NK-92 treated with Interleukin-12 subunit alpha and Interleukin-12 subunit beta, amount 100 ng/mL, for 24 hours (cell line): ENCODE results near the gene ZNRF1.
"Not testable (repeated sequence)": the region's sequence is repeated elsewhere in the genome, so short reads cannot be mapped to it uniquely, and the experiment has no call there.

Experiments
- DNase-seq: peaks from one replicate; lab custom pipeline; 2025; lab: John Stamatoyannopoulos, UW

Gene ZNRF1

DNA sequence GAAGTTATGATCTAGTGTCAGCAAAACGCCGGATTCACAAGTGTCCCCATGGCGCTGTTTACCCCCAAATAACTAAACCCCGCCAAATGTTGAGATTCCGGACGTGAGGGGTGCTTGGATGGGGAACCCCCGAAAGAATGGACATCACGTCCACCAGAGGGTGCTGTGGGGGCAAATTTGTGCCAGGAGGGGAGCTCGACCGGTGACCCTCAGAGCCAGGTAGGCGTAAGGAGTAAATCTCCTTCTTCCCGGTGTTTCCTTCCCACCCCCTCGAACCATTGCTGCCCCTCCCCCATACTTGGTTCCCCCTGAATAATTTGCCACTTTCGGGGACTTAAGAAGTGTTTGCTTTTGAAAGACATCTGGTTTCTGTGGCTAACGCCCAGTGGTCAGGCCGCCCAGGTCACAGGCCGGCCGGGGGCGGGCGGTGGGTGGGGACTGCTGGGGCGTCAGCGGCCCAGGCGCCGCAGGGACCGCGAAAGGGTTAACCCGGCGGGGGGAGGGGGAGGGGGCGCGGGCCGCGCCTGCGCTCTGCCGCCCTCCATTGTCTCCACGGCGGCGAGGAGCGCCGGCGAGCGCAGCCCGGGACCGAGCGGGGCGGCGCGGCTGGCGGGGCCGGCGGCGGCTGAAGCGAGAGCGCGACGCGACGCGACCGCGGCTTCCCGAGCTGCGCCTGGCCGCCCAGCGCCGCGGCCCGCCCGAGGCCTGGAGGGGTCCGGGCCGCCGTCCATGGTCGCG, at the start of gene ZNRF1:
ZNRF1 (plus strand) TSS at position 544 of the 738 bp plus-strand sequence. CDS start 648 bp downstream, outside the sequence.
- peak; percentile 84 for DNase-seq

DNA sequence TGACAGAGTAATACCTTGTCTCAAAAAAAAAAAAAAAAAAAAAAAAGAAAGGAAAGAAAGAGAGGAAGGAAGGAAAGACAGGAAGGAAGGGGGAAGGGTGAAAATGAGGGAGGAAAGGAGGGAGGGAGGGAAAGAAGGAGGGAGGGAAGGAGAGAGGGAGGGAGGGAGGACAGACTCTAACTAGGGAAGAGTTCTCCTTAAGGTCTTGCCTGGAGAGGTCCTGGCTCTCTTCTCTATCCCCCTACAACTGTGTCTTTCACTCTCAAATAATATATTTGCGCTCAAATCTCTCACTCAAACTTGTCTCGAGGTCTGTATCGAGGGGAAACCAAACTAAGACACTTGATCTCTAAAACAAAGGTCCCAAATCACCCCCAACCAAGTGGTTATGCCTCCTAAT, 49.5 kb upstream of the ZNRF1 start:
- no peak for DNase-seq

DNA sequence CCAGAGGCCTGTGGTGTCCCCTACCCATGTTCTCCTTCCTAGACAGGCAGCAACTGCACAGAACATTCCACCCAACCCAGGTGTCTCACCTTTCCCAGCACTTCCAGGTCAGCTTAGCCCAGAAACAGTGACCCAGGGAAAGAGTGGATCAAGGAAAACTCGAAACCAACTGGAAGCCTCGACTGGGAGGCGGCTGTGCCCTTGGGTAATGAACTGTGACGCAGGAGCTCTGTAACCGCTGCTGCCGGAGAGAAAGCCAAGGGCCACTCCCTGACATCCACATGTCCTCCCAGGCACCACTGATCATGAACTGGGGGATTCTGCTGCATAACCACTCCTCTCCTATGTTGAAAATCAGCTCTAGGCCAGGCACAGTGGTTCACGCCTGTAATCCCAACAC, 48.3 kb upstream of the ZNRF1 start:
- DNase-seq = no peak

DNA sequence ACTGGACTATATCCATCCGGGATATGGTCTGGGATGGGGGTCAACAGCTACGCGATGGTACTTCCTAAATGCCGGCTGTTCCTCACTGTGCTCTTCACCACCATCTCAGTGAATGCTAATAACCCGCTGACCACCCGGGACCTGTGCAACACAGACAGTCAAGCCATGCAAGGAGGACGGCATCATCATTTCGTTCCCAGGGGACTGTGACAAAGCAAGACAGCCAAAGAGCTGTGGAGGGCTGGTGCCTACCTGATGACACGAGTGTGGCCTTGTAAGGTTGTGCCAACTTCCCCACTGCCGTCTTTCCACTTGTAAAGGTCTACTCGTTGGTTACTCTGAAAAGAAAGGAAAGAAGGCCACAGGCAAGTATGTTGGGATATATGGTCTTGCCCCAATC, 47.6 kb upstream of the ZNRF1 start:
- DNase-seq = no peak

DNA sequence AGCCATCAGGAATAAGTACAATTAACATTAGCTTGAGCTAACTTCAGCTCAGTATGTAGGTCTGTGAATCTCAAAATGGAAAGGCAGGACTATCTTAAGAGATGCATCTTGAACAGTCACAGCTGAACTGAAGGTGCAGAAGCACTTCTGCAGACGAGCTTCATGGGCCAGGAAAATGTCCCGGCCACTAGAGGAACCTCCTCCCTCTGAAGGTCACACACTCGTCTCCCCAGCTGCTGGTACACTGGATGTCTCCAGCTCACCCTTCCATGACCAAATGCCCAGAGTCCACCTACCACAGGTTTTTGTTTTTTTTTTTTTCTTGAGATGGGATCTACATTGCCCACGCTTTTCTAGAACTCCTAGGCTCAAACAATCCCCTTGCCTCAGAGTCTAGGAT, 47.1 kb upstream of the ZNRF1 start:
- no peak for DNase-seq

DNA sequence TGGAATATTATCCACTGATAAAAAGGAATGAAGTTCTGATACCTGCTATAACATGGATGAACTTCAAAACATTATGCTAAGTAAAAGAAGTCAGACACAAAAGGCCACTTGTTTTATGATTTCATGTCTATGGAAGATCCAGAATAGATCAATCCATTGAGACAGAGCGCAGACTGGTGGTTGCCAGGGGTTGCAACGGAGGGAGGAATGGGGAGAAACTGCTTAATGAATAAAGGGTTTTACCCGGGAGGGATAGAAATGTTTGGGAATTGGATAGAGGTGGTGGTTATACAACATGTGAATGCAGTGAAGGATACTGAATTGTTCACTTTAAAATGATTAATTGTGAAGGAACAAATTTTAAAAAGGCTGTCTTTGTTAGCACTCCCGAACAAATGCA, 44.1 kb upstream of the ZNRF1 start:
- DNase-seq = no peak

DNA sequence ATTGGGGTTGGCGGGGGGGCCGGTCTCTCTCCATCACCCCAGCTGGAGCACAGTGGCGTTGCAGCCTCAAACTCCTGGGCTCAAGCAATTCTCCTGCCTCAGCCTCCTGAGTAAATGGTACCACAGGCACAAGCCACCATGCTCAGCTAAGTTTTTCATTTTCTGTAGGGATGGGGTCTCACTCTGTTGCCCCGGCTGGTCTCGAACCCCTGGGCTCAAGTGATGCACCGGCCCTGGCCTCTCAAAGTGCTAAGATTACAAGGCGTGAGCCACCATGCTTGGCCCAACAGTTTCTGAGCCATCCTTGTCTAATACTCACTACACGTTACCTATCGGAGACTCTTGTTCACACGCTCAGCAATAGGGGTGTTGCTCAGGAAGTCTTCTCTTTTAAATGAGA, 25.5 kb upstream of the ZNRF1 start:
- DNase-seq = no peak

DNA sequence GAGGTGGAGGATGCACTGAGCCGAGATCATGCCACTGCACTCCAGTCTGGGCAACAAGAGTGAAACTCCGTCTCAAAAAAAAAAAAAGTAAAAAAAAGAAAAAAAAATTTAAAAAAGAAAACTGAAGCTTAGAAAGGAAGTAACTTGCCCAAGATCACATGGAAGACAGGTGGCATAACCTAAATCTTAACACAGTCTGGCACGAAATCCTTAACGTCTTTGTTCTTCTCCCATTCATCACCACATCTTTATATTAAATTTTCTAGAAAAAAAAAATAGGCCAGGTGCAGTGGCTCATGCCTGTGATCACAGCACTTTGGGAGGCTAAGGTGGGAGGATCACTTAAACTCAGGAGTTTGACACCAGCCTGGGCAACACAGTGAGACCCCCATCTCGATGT, 23.2 kb upstream of the ZNRF1 start:
- DNase-seq = no peak

DNA sequence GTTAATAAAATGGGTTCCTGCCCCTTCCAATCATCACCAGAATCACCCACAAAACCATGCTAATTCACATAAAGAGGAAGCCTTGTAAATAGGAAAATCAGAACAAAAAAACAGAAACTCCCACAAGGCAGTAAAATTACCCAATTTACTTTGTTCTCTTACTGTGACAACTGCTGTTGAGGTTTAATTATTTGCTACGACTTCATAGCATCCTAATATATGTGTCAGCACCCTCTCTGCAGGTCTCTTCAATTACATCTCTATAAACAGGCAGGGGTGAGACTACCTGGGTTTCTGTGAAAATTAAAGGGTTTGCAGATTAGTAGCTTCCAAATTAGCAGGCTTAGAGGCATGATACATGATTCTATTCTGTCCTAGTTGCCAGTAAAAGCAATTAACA, 16.6 kb upstream of the ZNRF1 start:
- DNase-seq = no peak

DNA sequence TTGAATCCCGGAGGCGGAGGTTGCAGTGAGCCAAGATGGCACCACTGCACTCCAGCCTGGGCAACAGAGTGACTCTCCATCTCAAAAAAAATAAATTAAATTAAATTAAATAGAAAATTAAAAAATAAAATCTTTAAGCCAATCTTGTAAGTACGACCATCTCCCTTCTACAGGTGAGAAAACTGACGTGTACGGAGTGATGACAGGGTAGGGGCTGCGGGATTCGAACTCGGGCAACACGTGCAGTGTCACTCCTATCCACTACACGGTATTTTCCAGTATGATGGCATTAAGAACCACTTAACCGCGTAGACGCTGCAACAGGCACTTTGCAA, 14.7 kb upstream of the ZNRF1 start:
- no peak for DNase-seq

DNA sequence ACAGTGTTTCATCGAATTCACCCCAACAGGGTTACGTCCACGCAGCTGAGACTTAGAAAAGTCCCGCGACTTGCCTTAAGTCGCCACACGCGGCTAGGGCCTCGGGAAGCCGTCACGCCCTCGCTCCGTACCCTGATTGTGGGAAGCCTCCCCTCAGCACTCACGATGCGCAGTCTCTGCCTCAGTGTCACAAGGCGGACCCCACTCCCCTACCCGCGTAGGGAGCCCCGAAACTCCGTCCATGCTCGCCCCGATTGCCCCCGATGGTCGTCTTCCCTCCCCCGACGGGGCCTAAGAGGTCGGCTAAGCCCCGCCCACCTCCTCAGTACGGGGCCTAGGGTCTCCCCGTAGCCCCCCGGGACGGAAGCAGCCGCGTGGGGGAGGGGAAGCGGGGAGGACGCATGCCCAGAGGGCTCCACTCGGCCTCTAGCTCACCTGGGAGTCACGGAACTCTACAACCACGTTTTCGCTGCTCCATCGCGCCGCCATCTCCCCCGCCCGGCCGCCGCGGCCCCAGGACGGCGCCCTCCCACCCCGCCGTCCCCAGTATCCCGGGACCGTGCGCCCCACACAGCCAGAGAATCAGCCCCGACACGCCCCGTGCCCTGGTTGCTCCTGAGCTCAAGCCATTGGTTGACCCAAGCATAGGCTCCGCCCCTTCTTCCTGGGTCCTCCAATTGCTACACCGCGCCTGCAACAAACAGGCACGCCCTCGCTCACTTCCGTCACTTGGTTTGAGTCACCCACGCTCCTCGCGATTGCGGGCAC, 14.1 kb upstream of the ZNRF1 start, which contains the start of gene WDR59:
WDR59 (minus strand) TSS at position 595 of the 768 bp plus-strand sequence; CDS start at position 489, 106 bp downstream.
- peak; percentile 96 for DNase-seq

DNA sequence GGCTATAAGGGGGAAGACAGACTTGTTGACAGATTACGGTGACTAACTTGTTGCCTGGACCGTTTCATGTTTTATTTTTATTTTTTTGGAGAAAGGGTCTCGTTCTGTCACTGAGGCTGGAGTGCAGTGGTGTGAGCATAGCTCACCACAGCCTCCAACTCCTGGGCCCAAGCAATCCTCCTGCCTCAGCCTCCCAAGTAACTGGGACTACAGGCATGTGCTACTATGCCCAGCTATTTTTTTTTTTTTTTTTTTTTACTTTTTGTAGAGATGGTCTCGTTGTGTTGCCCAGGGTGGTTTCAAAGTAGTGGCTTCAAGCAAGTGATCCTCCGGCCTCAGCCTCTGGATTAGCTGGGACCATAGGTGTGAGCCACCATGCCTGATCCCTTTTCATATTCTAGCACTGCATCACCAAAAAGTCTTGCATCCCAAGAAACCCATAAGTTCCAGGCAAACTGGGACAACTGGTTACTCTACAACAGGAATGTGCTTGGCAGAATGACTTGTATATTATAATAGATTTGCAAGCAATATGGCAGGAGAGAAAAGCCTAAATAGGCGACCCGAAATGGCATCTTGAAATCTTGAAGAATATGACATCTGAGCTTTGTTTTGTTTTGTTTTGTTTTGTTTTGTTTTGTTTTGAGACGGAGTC, 11.7 kb upstream of the ZNRF1 start:
- no peak for DNase-seq

DNA sequence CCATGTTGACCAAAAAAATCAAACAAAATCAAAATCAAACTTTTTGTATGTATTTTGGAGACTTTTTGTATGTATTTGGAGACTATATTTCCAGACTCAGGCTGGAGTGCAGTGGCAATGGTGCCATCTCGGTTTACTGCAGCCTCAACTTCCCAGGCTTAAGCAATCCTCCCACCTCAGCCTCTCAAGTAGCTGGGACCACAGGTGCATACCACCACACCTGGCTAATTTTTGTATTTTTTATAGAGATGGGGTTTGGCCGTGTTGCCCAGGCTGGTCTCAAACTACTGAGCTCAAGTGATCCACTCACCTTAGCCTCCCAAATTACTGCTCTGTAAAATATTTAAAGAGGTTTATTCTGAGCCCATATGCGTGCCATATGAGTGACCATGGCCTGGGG, 9.0 kb upstream of the ZNRF1 start:
- DNase-seq = not testable (repeated sequence)

DNA sequence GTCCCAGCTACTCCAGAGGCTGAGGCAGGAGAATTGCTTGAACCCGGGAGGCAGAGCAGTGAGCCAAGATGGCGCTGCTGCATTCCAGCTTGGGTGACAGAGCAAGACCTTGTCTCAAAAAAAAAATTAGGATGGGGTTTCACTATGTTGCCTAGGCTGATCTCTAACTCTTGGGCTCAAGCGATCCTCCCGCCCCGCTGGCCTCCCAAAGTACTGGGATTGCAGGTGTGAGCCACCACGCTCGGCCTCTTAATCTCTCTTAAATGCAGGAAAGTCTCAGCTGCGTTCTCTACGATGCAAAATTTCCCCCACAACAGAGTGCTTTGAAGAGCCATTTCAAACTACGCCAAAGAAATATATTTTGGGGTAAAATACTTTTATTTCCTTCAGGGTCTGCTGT, 8.0 kb upstream of the ZNRF1 start:
- no peak for DNase-seq

DNA sequence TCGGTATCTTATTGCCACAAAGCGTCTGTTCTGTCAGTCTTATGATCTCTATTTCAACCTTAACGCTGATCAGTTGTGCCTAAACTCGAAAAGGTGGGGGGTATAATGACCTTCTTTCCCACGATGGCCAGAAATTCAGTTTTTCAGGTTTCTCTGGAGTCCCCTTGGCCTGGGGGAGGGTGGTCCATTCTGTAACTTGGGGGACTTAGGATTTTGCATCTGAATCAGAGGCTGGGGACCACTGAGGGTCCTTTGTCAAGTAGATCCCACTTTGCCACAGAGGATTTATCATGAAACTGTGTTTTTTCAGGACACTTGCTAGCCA, 7.6 kb upstream of the ZNRF1 start:
- no peak for DNase-seq

DNA sequence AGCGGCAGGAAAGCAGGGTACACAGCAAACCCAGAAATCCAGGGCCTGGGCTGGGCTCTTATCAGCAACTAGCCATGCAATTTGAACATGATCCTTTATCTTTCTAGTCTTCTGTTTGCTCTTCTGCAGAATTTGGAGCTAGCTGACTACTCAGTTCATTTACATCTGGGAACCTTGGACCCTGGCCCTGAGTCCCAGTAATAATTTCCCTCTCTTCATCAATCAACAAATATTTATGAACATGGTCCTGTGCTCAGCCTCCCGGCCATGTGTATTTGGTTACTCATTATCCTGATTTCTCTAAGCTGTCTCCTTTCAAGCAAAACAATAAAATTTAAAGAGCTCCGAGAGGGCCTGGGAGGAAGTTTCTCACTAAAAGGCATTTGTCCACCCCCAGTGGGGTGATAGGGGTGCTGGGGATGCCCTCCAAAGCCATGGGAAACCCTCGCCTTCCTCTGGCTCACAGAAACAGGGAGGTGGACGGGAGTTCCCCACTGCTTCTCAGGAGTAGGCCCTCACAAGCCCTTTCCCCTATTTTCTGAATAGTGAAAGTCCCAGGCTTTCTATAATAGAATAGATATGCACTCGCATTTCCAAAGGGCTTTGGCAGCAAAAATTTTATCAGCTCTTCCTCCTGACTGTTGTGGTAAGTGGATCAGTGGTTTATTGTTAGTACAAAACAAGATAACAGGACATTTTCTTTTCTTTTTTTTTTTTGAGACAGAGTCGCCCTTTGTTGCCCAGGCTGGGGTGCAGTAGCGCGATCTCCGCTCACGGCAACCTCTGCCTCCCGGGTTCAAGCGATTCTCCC, 7.0 kb upstream of the ZNRF1 start:
- DNase-seq = no peak

DNA sequence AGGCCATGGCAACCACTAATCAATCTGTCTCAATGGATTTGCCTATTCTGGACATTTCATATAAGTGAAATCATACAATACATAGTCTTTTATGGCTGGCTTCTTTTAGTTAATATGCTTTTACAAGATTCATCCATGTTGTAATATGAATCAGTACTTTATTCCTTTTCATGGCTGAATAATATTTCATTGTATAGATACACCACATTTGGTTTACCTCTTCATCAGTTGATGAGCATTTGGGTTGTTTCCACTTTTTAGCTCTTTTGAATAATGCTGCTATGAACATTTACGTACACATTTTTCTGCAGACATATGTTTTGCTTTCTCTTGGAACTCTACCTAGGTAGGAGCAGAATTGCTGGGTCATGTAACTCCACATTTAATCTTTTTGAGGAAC, 2.8 kb upstream of the ZNRF1 start:
- DNase-seq = no peak

DNA sequence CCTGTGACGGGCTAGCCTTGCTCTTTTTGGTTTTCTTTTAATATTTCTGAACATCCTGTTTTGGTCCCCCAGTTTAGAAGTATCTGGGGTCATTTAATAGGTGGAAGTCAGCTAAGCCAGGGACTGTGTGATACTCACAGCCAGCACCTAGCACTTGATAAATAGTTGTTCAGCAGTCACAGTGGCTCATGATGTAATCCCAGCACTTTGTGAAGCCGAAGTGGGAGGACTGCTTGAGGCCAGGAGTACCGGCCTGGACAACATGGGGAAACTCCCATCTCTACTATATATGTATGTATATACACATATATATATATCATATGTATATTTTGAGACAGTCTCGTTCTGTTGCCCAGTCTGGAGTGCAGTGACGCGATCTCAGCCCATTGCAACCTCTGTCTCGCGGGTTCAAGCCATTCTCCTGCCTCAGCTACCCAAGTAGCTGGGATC, 1.8 kb upstream of the ZNRF1 start:
- DNase-seq = no peak

DNA sequence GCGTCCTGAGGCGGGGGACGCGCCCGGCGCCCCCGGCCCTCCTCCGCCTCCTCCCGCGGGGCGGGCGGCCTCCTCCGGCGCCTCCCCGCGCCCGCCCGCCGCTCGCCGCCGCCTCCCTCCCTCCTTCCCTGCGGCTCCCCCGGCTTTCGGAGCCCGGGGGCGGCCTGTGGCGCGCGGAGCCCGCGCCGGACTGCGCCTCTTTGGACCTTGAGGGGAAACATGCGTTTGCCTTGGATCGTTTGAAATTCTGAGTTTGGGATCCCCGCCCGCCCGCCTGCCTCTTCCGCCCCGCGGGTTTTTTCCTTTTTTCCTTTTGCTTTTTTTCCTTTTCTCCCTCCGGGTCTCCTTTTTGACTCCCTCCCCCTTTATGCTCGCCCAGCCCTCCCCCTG, 390 bp downstream of the ZNRF1 start:
- peak; percentile 30 for DNase-seq

DNA sequence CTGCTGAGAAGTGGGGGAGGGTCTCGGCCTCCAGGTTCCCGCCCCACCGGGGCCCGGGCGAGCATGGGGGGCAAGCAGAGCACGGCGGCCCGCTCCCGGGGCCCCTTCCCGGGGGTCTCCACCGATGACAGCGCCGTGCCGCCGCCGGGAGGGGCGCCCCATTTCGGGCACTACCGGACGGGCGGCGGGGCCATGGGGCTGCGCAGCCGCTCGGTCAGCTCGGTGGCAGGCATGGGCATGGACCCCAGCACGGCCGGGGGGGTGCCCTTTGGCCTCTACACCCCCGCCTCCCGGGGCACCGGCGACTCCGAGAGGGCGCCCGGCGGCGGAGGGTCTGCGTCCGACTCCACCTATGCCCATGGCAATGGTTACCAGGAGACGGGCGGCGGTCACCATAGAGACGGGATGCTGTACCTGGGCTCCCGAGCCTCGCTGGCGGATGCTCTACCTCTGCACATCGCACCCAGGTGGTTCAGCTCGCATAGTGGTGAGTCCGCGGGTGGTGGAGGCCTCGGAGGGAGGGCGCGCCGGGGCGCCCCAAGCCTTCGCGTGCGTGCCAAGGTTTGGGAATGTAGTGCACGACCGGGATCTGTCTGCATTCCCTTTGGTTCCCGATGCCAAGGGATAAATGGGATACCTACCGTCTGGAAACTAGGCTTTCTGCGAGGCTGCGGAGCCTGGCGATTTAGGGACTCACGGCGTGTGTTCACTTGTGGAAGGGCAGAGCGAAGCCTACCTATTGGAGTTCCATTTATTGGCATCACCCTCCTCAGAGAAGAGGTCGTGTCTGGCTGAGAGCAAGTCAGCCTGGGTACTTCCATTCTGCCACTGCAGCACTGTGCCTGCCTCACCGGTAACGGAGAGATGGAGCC, 1.0 kb downstream of the ZNRF1 start:
- peak; percentile 68 for DNase-seq

DNA sequence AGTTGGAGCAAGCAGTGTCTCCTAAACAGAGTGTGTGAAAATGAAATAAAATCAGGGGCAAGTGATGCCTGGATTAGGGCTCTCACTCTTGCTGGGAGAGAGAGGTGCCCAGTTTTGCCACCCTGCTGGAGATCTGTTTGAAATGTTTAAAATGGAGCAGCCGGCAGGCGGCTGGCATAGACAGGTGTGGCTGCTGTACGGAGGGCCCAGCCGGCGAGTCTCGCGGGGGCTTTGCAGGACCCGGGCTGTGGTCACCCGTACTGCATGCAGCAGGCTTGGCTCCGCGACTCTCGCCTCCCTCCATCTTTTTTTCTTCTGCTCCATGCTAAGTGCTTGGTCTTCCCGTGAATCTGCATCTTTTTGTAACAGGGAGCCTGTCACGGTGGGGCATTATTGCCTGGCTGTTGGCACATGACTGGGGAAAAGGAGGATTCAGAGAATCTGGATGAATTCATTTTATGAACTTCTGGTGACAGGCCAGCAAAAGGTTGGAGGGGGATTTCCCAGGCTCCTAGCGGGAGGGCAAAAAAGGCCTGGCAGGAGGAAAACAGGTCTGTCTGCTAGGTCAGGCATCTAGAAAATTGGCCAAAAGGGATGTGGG, 1.8 kb downstream of the ZNRF1 start:
- peak; percentile 25 for DNase-seq
